Stimulated activated CD8-positive, alpha-beta memory T cell treated with anti-CD3 and anti-CD28 coated beads, Interleukin-2, amount 100 ng/mL, for 48 hours (primary cell): ENCODE measurements around the gene VWA1.
A peak's percentile ranks its signal among the peaks of the same experiment; 100 is the strongest.

Experiments used
- DNase-seq, 2 donors: peaks; one replicate each; pipeline ENCODE4 v3.0.0-alpha.2; 2020; ENCODE audit warnings: low read depth in 2 of 2

The VWA1 gene, protein sequence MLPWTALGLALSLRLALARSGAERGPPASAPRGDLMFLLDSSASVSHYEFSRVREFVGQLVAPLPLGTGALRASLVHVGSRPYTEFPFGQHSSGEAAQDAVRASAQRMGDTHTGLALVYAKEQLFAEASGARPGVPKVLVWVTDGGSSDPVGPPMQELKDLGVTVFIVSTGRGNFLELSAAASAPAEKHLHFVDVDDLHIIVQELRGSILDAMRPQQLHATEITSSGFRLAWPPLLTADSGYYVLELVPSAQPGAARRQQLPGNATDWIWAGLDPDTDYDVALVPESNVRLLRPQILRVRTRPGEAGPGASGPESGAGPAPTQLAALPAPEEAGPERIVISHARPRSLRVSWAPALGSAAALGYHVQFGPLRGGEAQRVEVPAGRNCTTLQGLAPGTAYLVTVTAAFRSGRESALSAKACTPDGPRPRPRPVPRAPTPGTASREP

DNA sequence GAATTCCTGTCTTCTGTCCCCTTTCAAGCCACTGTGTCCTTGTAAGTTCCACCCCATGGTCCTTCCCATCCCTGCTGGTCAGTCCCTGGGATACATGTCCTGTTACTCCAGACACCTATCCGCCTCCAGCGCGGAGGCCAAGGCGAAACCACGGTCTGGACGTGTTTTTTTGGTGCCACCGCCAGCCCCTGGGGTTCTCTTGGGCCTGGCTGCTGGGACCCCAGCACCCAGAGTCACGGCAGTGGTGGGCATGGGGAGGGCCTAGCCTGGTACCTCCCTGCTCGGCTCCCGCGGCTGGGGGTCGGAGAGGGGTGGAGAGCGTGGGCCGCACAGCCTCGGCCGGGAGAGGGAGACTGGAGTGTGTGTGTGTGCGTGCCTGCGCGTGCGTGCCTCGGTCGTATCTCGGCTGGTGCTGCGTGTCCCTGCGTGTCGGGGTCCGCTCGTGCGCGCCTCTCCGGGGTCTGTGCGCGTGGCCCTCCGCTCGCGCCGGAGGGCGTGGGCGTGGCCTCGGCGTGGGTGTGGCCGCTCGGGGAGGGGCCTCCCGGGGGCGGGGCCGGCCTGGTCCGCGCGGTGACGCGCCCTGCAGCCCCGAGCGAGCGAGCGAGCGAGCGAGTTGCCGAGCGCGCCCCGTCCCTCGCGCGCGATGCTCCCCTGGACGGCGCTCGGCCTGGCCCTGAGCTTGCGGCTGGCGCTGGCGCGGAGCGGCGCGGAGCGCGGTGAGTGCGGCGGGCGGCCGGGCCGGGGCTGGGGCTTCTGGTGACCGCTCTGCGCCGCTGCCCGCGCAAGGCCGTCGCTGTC is at the start of gene VWA1:
VWA1 (plus strand) TSS at position 585 of the 798 bp plus-strand sequence; CDS start at position 644, 59 bp downstream.
- DNase-seq, result peak; percentile 64 to 69

DNA sequence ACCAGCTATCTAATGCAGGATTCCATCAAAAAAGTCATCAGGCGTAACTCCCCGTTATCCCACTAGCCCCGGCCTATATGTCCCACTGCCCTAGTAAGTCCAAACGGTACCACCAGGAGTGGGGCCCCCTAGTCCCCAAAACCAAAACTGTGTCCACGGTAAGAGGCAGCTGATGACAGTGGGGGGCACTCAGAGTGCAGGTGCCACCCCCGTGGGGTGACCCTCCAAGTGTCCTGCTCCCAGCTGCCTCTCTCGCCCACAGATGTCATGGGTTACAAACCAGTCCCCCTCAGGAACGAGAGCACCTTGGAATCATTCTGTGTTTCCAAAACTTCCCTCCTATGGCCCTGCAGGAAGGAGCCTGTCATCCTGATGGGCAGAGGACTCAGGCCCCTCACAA is 49.6 kb upstream of the VWA1 start:
- no peak for DNase-seq

- no peak for DNase-seq
These were observed 48.1 kb upstream of the VWA1 start for GRCh38 chr1:1387098-1388077.

DNA sequence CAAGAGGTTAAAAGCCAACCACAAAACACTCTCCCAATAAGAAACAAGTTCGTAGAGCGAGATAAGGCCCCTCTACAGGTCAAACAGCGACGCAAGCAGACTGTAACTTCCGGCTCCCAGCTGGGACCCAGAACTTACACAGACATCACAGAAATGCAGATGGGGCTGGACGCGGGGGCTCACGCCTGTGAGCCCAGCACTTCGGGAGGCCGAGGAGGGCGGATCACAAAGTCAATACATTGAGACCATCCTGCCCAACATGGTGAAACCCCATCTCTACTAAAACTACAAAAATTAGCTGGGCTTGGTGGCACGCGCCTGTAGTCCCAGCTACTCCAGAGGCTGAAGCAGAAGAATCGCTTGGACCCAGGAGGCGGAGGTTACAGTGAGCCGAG is 47.4 kb upstream of the VWA1 start:
- DNase-seq, result no peak

- no peak for DNase-seq
These were observed 44.8 kb upstream of the VWA1 start for GRCh38 chr1:1390675-1391074.

GRCh38 chr1:1391225-1391624 is 44.3 kb upstream of the VWA1 start:
- DNase-seq, result no peak

GRCh38 chr1:1393014-1393413 is 42.5 kb upstream of the VWA1 start:
- DNase-seq, result no peak

DNA sequence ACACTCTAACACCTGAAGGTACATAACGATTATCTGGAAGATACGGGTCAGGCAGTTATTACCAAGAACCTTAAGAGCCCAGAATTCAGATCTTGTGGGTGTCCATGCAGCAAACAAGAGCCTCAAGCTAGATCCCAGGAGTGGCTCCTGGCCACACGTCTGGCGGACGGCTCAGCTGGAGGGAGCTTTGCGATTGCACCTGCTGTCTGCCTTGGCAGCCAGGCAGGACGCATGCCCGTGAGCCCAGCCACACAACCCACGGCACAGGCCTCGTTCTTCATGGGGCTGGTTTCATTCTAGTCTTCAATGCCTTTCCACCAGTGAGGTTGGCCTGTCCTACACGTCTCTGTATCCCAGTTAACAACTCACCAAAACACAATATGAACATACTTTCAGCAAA is 42.1 kb upstream of the VWA1 start:
- no peak for DNase-seq

DNA sequence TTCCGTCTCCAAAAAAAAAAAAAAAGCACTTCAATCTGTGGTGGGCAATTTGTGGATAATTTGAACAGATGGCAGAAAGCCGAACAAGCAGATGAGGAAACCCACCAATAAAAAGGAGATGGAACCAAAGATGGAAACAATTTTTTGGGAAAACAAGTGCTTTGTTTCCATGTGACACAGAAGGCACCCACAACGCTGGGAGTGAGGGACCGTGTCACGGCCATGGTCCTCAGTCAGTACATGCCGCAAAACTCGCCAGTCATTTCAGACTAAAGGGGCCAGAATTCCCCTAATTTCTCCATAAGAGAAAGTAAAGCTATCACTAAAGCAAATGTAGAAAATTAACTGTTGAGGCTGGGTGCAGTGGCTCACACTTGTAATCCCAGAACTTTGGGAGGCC is 41.4 kb upstream of the VWA1 start:
- DNase-seq, result no peak

GRCh38 chr1:1395166-1395565 is 40.3 kb upstream of the VWA1 start:
- DNase-seq, result no peak

DNA sequence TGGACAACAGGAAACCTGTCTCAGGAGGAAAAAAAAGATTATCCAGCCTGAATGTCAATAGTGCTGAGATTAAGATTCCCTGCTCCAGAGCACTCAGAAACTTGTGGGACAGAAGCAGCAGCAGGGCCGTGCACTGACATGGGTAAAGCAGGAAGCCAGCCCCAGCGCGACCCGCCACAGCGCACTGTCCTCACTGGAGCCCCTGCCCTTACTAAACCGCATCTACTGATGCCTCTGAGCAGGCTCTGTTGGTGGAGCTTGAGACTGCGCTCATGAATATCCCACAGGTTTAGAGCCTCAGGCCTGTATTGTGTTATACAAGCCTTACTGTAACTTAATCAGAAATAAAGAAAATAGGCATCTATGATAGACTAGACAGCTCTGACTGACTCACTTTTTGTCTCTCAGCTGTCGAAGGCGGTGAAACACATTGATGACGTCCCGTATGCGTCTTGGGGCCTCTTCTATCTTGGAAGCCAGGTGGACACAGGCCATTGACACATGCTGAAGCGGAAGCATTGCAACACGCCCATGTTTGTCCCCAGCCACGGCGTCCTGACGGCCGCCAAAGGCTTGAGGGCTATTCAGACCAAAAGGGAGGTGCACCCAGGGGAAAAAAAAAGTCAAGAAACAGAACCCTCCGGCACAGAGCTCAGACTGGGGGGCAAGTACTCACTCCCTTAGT is 37.5 kb upstream of the VWA1 start:
- no peak for DNase-seq

GRCh38 chr1:1398677-1399186 is 36.8 kb upstream of the VWA1 start:
- DNase-seq, result no peak

DNA sequence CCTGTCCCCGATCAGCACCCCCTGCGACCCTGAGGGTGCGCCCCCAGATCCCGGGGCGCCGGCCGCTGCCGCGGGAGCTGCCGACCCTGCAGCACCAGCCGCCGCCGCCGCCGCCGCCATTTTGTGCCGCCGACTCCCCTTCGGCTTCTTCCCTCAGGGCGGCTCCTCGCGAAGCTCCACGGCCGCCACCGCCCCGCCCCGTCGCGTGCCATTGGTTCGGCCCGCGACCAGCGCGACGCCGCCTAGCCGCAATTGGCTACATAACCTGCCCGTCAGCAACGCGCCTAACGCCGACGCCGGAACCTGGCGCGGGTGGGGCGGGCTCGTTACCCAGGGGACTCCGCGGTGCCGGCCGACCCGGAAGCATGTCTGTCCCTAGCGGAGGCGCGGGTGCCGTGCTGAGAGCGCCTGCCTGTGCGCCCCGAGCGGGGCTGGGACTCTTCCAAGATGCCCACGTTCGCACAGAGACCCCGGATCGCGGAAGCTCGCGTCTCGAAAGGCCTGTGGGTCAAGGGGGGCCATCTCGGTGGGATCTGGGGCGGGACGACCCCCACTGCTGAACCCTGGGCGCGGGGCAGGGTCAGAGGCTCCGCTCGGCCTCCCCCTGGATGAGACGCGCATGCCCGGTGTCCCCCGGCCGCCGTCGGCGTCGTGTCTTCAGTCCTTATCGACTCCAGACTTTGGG is 36.2 kb upstream of the VWA1 start, which contains the start of gene CCNL2:
CCNL2 (minus strand) TSS at position 149 of the 685 bp plus-strand sequence; CDS start at position 120, 29 bp downstream.
- peak; percentile 99 to 100 for DNase-seq

DNA sequence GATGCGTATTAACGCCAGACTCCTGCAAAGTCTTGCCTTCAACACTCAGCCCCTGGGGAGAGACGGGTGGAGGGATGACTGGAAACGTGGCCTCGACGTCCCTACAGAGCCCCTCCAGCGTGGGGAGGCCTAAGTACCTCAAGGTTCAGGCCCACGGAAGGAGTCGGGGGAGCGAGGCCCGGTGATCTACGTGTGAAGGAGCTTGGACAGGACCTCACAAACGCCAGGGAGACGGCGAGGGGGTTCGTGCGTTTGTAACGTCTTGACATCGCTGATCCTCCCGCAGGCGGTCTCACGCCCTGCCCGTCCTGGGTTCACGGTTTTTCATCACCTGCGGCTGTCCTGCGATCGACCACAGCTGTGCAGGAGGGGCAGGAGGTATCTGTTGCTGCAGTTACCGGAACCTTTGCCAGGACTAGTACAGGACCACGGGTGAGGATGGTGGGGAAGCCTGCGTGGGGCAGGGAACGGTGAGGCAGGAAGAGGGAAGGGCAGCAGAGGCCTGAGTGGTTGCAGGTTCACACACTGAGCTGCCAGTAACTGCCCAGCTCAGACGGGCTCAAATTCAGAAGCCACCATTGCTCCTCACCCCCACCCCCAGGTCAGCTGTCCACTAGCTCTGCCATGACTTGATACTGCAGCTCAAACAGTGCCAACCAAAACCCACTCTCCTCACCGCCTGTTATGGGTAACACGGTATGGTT is 35.5 kb upstream of the VWA1 start:
- no peak for DNase-seq

- DNase-seq, result no peak
These were observed 34.7 kb upstream of the VWA1 start for GRCh38 chr1:1400576-1401456.

DNA sequence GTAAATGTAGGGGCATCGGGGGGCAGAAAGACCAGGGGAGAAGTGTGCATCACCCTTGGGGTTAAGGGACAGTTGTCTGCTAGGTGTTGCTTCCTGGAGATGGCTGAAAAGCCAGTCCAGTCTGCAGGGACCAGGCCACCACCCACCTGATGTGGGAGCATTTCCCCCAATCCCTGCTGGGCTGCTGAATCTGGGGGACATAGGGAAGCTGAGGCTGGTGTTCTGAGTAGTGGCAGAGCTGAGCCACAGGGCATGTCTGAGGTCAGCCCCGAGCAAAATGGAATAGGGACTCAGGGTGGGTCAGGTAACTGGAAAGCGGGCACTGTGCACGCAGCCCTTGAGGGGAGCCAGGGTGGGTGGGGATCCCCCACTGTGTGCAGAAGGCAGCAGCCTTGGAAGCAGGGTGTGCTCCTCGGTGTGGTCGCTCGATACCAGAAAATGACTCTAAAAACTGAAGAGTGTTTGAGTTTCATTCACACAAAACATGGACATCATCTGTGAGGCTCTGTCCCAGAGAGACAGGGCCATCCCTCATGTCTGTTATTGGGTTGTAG is 34.0 kb upstream of the VWA1 start:
- no peak for DNase-seq

GRCh38 chr1:1402072-1402900 is 33.2 kb upstream of the VWA1 start:
- DNase-seq, result no peak
